HT1080 (cell line): ENCODE measurements around the gene EMCN. TPM values are rescaled to one million over a fixed set of nuclear protein-coding genes. Genes with fewer than 3 reads are reported as not detected.
"Not testable (repeated sequence)": the region's sequence is repeated elsewhere in the genome, so short reads cannot be mapped to it uniquely, and the experiment has no call there.

Experiments
- DNase-seq: peaks from one replicate; pipeline ENCODE4 v3.0.0-alpha.2; 2015; ENCODE audit warnings: low read depth
- polyA plus RNA-seq, 2 experiments: library from polyadenylated mRNA; depleted of rRNA; stranded (reverse); fragments of >200 nt; gene quantifications; 2 replicates each; pipeline ENCODE4 v1.2.3, GENCODE V29; 2015
- total RNA-seq: library from RNA; depleted of rRNA; stranded (reverse); fragments of >200 nt; shearing (Covaris generic); gene quantifications from 2 replicates; pipeline ENCODE4 v1.2.3, GENCODE V29; 2014; rRNA removed

EMCN gene
- not detected in 2 replicates for total RNA-seq
- not detected in 2 replicates for polyA plus RNA-seq (2015; cell fraction: cytosol; rRNA removed)
- 0.46 TPM in 1 of 2 replicates, not detected in the other for polyA plus RNA-seq (2015; cell fraction: nucleus; rRNA removed)

GRCh38 chr4:100517864-100518341, at the start of gene EMCN:
EMCN (minus strand) TSS chr4:100518022; CDS start chr4:100517914, 108 bp downstream.
- no peak for DNase-seq

- no peak for DNase-seq
These were observed 48.6 kb upstream of the EMCN start for GRCh38 chr4:100566396-100566795.

GRCh38 chr4:100557306-100557705, 39.5 kb upstream of the EMCN start:
- DNase-seq = no peak

- no peak for DNase-seq
These were observed 38.0 kb upstream of the EMCN start for GRCh38 chr4:100555611-100556337.

GRCh38 chr4:100548200-100548560, 30.4 kb upstream of the EMCN start:
- no peak for DNase-seq

- no peak for DNase-seq
These were observed 29.8 kb upstream of the EMCN start for GRCh38 chr4:100547541-100548199.

- no peak for DNase-seq
These were observed 27.6 kb upstream of the EMCN start for GRCh38 chr4:100545427-100545826.

GRCh38 chr4:100540131-100540530, 22.3 kb upstream of the EMCN start:
- DNase-seq = no peak

- DNase-seq = no peak
These were observed 21.9 kb upstream of the EMCN start for GRCh38 chr4:100539706-100540105.

- DNase-seq = no peak
These were observed 15.9 kb upstream of the EMCN start for GRCh38 chr4:100533741-100534140.

GRCh38 chr4:100530161-100530560, 12.3 kb upstream of the EMCN start:
- DNase-seq = not testable (repeated sequence)

- DNase-seq = no peak
These were observed 7.9 kb upstream of the EMCN start for GRCh38 chr4:100525686-100526085.

GRCh38 chr4:100519205-100519604, 1.4 kb upstream of the EMCN start:
- DNase-seq = no peak

- no peak for DNase-seq
These were observed 1.6 kb downstream of the EMCN start for GRCh38 chr4:100516225-100516624.

- no peak for DNase-seq
These were observed 5.9 kb downstream of the EMCN start for GRCh38 chr4:100511896-100512295.

- DNase-seq = no peak
These were observed 7.3 kb downstream of the EMCN start for GRCh38 chr4:100510551-100510950.

GRCh38 chr4:100509386-100509785, 8.4 kb downstream of the EMCN start:
- no peak for DNase-seq

GRCh38 chr4:100508691-100509090, 9.1 kb downstream of the EMCN start:
- DNase-seq = no peak

- no peak for DNase-seq
These were observed 13.5 kb downstream of the EMCN start for GRCh38 chr4:100504086-100504874.

- peak; percentile 14 for DNase-seq
These were observed 20.0 kb downstream of the EMCN start for GRCh38 chr4:100497791-100498190.

- no peak for DNase-seq
These were observed 22.7 kb downstream of the EMCN start for GRCh38 chr4:100495074-100495473.

GRCh38 chr4:100494166-100494565, 23.7 kb downstream of the EMCN start:
- no peak for DNase-seq
